ACC112 (cell line): ENCODE measurements around the gene NUFIP2.
"Not testable (repeated sequence)": the region's sequence is repeated elsewhere in the genome, so short reads cannot be mapped to it uniquely, and the experiment has no call there.

ENCODE experiments used
- H2AFZ ChIP-seq: fragments of 200-600 bp; sonication (generic); one replicate; pipeline ENCODE4 v1.6.0; 2017; ENCODE audit warnings: antibody characterized with exemption, low read length; ENCODE audit not compliant: unreplicated experiment
- H3K27ac ChIP-seq: fragments of 200-600 bp; sonication (generic); 2 replicates; pipeline ENCODE4 v1.5.1; 2014; ENCODE audit warnings: low read depth, mild to moderate bottlenecking, antibody characterized with exemption, low read length, moderate library complexity
- H3K27me3 ChIP-seq: fragments of 200-600 bp; sonication (generic); 2 replicates; pipeline ENCODE4 v1.6.1; 2014; ENCODE audit warnings: mild to moderate bottlenecking, antibody characterized with exemption, low read length, moderate library complexity, mixed read lengths; ENCODE audit not compliant: insufficient read depth
- H3K36me3 ChIP-seq: fragments of 200-600 bp; sonication (generic); 2 replicates; pipeline ENCODE4 v1.6.1; 2016; ENCODE audit warnings: mild to moderate bottlenecking, antibody characterized with exemption, low read length, moderate library complexity, mixed read lengths; ENCODE audit not compliant: insufficient read depth
- H3K4me1 ChIP-seq: fragments of 200-600 bp; sonication (generic); one replicate; pipeline ENCODE4 v1.6.1; 2016; ENCODE audit warnings: low read length, mixed read lengths; ENCODE audit not compliant: insufficient read depth, unreplicated experiment, control insufficient read depth
- H3K4me3 ChIP-seq: fragments of 200-600 bp; sonication (generic); 2 replicates; pipeline ENCODE4 v1.5.1; 2014; ENCODE audit warnings: mild to moderate bottlenecking, low read depth, low read length
- H3K79me2 ChIP-seq: fragments of 200-600 bp; sonication (generic); one replicate; pipeline ENCODE4 v1.6.0; 2016; ENCODE audit warnings: low read length; ENCODE audit not compliant: control insufficient read depth, unreplicated experiment, insufficient read depth

Gene NUFIP2

DNA sequence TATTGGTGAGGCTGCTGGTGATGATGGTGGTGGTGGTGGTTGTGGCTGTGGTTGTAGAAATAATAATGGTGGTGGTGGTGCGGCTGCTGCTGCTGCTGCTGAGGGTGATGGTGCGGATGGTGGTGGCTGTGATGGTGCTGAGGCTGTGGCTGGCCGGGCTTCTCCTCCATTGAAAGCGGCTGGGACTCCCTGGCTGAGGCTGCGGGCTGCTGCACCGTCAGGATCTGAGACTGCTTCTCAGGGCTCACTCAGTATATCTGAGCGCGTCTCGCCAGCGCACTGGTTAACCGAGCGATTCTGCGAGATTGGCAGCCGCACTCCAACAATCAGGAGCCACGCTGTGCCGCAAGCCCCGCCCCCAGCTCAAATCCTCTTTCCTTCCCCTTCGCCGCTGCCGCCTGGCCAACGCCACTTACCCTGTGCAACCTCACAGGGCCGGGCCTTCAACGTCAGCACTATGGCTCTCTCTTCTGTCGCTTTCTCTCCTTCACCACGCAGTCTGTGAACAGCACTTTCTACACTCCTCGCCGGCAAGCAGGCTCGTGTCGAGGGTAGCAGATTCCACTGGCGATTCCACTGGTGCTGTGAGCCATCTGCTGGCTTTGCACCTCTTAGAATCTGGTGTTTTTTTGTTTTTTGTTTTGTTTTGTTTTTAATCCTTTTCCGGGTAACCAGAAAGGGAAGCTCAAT, at the start of gene NUFIP2:
TSS of gene NUFIP2 (minus strand) at position 259 of the 690 bp plus-strand sequence. CDS start at position 170, 89 bp downstream.
- H3K36me3 ChIP-seq = peaks cover 5% of the 10 kb centered on the region
- peak within 1 kb of the TSS; percentile 94 for H3K27ac ChIP-seq
- no peaks in the 10 kb centered on the region for H3K27me3 ChIP-seq
- H2AFZ ChIP-seq = peak within 1 kb of the TSS; percentile 99
- peaks cover 17% of the 10 kb centered on the region for H3K4me1 ChIP-seq
- H3K79me2 ChIP-seq = peaks cover 46% of the 10 kb centered on the region
- H3K4me3 ChIP-seq = peak within 1 kb of the TSS; percentile 91

- no peak overlapping the region for H2AFZ ChIP-seq
- peaks cover 24% of the 10 kb centered on the region for H3K27me3 ChIP-seq
- no peaks in the 10 kb centered on the region for H3K79me2 ChIP-seq
- no peaks in the 10 kb centered on the region for H3K36me3 ChIP-seq
- H3K4me1 ChIP-seq = no peaks in the 10 kb centered on the region
- H3K27ac ChIP-seq = no peak overlapping the region
- H3K4me3 ChIP-seq = no peak overlapping the region
These were observed 48.3 kb upstream of the NUFIP2 start for GRCh38 chr17:29342158-29342765.

- H3K27ac ChIP-seq = no peak overlapping the region
- H3K27me3 ChIP-seq = peaks cover 24% of the 10 kb centered on the region
These were observed 47.8 kb upstream of the NUFIP2 start for GRCh38 chr17:29341726-29342125.

DNA sequence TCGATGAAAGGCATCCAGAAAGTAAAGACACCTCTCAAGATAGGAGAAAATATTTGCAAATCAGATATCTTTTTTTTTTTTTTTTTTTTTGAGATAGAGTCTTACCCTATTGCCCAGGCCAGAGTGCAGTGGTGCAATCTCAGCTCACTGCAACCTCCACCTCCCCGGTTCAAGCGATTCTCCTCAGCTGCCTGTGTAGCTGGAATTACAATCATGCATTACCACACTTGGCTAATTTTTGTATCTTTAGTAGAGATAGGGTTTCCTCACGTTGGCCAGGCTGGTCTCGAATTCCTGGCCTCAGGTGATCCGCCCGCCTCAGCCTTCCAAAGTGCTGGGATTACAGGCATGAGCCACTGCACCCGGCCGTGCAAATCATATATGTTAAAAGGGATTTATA, 45.1 kb upstream of the NUFIP2 start:
- H3K36me3 ChIP-seq, H3K4me1 ChIP-seq, H3K27ac ChIP-seq, H3K79me2 ChIP-seq, H2AFZ ChIP-seq, H3K4me3 ChIP-seq: not testable (repeated sequence)
- H3K27me3 ChIP-seq = peaks cover 11% of the 10 kb centered on the region

More at GRCh38 chr17:29341726-29342125, 47.8 kb upstream of the NUFIP2 start:
- no peaks in the 10 kb centered on the region for H3K36me3 ChIP-seq
- no peaks in the 10 kb centered on the region for H3K79me2 ChIP-seq
- no peak overlapping the region for H3K4me3 ChIP-seq
- no peak overlapping the region for H2AFZ ChIP-seq
- no peaks in the 10 kb centered on the region for H3K4me1 ChIP-seq

DNA sequence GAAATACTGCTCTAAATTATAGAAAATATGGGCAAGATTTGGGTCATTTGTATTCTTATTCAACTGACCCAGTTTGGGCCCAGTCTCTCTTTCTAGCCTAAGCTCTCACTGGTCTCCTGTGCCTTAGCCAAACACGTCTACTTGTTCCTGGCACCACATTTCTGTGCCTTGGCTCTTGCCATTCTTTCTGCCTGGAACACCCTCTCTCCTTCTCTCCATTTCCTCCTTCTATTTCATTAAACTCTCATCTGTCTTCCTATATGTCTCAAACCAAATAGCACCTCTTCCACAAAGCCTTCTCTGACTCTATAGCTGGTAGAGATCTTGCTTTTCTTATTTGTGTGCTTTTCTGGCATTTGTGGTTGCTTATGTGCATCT, 37.7 kb upstream of the NUFIP2 start:
- Histone ChIP-seq H2AFZ (no peak overlapping the region), H3K4me3 (no peak overlapping the region), H3K27me3 (no peaks in the 10 kb centered on the region), H3K27ac (no peak overlapping the region), H3K79me2 (no peaks in the 10 kb centered on the region), H3K4me1 (no peaks in the 10 kb centered on the region), H3K36me3 (no peaks in the 10 kb centered on the region)

- Histone ChIP-seq H3K4me1 (no peaks in the 10 kb centered on the region), H2AFZ (no peak overlapping the region), H3K27ac (no peak overlapping the region), H3K4me3 (no peak overlapping the region), H3K36me3 (no peaks in the 10 kb centered on the region), H3K27me3 (no peaks in the 10 kb centered on the region), H3K79me2 (no peaks in the 10 kb centered on the region)
These were observed 37.2 kb upstream of the NUFIP2 start for GRCh38 chr17:29331075-29331707.

GRCh38 chr17:29327412-29327811, 33.5 kb upstream of the NUFIP2 start:
- H3K4me3 ChIP-seq = no peak overlapping the region
- H3K27me3 ChIP-seq = no peaks in the 10 kb centered on the region
- H3K4me1 ChIP-seq = no peaks in the 10 kb centered on the region
- H3K27ac ChIP-seq = no peak overlapping the region
- no peaks in the 10 kb centered on the region for H3K36me3 ChIP-seq
- H2AFZ ChIP-seq = no peak overlapping the region
- no peaks in the 10 kb centered on the region for H3K79me2 ChIP-seq

GRCh38 chr17:29326023-29326813, 32.3 kb upstream of the NUFIP2 start:
- Histone ChIP-seq H3K4me3 (no peak overlapping the region), H3K36me3 (no peaks in the 10 kb centered on the region), H2AFZ (no peak overlapping the region), H3K27ac (no peak overlapping the region), H3K79me2 (no peaks in the 10 kb centered on the region), H3K27me3 (no peaks in the 10 kb centered on the region), H3K4me1 (no peaks in the 10 kb centered on the region)

GRCh38 chr17:29322363-29322762, 28.4 kb upstream of the NUFIP2 start:
- Histone ChIP-seq H3K79me2 (no peaks in the 10 kb centered on the region), H3K27ac (no peak overlapping the region), H2AFZ (no peak overlapping the region), H3K4me1 (no peaks in the 10 kb centered on the region), H3K27me3 (no peaks in the 10 kb centered on the region), H3K36me3 (no peaks in the 10 kb centered on the region), H3K4me3 (no peak overlapping the region)

DNA sequence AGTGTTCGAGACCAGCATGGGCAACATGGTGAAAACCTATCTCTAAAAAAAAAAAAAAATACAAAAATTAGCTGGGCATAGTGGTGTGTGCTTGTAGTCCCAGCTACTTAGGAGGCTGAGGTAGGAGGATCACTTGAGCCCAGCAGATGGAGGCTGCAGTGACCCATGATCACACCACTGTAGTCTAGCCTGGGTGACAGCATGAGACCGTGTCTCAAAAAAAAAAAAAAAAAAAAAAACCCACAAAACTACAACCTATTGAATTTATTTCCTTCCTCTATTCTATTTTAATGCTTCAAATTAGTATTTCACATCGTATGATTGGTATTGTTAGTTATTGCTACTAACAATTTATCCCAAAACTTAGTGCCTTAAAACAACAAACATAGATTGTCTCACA, 9.4 kb upstream of the NUFIP2 start:
- H3K27me3 ChIP-seq = no peaks in the 10 kb centered on the region
- no peaks in the 10 kb centered on the region for H3K36me3 ChIP-seq
- no peak overlapping the region for H3K27ac ChIP-seq
- no peaks in the 10 kb centered on the region for H3K79me2 ChIP-seq
- no peaks in the 10 kb centered on the region for H3K4me1 ChIP-seq
- H3K4me3 ChIP-seq = no peak overlapping the region
- H2AFZ ChIP-seq = no peak overlapping the region
